HG03442 (cell line): Measurements from ENCODE around the gene LSMEM2.

Experiments used
- ATAC-seq: cut with Tn5 transposase; IDR thresholded peaks from one replicate; pipeline ENCODE4 v1.9.1; 2021; ENCODE audit warnings: mild to moderate bottlenecking, moderate library complexity; ENCODE audit not compliant: unreplicated experiment

The LSMEM2 gene

DNA sequence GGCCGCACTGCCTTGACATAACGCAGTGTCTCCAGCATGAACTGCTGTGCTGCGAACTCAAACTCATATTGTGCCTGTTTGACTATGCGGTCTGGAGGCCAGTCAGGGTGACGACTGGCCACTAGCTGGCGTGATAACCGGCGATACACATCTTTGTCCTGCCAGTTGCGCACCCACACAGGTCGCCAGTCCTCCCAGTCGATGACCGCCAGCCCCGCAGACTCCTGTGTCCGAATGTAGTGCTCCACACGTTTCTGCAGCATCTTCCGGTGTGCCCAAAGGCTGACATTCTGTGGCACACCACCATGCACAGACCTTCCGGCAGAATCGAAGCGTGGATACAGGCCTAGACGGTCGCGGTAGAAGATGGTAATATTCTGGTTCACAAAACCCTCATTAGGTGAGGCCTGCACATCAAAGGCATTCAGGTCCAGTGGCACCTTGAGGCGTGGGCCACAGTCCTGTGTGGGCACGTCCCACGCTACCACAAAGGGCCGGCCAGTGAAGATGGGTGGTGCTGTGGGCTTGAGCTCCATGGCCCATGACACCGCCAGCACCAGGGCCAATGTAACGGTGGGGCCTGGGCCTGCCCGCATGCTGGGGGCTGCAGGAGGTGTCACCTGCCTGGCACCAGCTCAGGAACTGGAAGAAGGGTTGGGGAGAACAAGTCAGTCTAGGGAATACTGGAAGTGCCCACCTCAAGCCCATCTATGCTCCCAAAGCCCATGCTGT is 41.2 kb downstream of the LSMEM2 start:
- no peak for ATAC-seq

DNA sequence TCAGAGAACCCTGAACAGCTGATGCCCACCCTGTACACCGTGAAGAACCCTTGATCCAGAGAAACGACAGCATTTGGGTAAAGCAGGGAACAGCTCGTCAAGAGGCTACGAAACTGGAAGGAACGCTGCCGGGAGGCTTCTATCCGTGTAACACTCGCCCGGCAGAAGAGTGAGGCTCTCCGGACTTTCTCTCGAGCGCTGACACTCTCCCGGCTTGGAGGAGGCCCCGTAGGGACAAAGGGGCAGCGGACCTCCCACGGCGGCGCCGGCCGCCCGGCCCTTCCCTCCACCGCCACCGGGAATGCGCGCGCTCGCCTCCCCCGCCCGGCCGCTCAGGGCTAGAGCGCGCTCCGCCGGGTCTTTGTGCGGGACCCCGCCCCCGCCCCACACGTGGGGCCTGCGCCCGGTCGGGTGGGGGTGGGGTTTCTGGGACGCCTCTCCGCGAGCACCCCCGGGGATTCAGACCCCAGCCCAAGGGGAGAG is 42.0 kb downstream of the LSMEM2 start:
- peak; percentile 44 for ATAC-seq

DNA sequence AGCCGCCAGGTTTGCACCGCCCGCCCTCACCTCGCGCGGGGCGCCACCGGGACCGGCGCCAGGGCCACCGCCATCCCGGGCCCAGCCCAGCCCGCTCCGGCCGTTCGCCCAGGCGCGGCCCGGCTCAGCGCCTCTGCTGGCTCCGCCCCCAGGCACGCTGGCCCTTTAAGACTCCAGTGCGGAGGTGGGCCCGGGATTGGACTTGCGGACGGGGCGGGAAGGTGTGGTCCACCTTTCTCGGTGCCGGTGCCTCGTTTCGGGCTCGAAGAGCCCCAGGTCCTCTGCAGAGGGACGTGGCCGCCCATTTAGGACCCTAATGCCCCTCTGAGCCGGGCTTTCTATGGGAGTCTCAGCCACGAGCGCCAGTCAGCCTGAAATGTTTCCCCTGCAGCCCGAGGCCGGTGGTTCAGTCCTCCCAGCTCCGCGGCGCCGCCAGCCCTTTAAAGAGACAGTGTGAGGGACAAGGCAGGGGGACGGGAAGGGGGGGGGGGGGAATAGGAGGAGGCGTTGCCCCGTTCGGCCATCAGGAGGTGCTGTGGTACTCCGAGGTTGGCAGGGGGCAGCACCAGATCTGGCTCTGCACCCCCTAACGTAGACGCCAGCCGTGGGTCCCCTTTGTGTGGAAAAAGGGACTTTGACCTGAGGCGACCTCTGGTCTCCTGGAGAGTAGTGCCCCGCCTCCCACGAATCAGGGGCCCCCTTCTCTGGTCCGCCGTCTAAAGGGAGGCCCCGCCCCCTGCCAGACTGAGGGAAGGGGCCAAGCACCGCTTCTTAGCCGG is 42.6 kb downstream of the LSMEM2 start:
- ATAC-seq, result peak; percentile 75

DNA sequence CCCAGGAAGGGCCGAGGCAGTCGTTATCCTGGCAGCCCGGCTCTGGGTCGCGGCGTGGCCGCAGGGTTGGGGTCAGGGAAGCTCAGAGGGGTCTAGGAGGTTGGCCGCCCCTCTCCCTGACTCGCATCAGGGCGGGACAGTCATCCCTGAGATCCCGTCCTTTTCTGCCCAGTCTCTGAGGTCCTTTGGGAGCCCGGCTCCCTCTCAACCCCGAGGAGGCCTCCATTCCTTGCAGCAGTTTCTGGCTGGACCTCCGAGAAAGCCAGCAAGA is 43.2 kb downstream of the LSMEM2 start:
- no peak for ATAC-seq

- no peak for ATAC-seq
Measured at GRCh38 chr3:50322386-50323091, 43.7 kb downstream of the LSMEM2 start, which contains the start of gene HYAL2. HYAL2 (minus strand) TSS chr3:50322745; CDS start chr3:50320489, 2,256 bp downstream.

DNA sequence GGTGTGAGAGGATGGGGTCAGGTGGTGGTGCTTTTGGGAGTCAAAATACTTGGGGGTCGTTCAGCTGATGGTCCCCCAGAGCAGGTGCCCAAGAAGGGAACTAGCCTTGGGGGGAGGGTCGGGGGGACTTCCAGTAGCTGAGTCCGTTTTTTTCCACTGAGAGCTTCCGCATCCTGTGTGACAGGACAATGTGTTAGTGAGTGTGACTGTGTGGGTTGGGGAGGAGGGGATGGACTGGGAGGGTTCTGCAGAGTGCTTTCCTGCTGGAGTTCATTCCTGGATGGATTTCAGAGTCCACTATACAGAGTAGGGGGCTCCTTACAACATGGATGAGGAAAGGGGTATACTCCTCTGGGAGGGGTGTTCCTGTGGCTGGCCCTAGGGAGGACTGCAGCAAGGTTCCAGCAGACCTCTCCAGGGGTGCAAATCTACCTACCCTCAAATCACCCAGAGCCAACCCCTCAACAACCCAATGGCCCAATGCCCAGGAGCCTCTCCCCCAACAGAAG is 44.3 kb downstream of the LSMEM2 start:
- no peak for ATAC-seq

- ATAC-seq, result no peak
Measured at GRCh38 chr3:50323614-50324199, 44.8 kb downstream of the LSMEM2 start.

DNA sequence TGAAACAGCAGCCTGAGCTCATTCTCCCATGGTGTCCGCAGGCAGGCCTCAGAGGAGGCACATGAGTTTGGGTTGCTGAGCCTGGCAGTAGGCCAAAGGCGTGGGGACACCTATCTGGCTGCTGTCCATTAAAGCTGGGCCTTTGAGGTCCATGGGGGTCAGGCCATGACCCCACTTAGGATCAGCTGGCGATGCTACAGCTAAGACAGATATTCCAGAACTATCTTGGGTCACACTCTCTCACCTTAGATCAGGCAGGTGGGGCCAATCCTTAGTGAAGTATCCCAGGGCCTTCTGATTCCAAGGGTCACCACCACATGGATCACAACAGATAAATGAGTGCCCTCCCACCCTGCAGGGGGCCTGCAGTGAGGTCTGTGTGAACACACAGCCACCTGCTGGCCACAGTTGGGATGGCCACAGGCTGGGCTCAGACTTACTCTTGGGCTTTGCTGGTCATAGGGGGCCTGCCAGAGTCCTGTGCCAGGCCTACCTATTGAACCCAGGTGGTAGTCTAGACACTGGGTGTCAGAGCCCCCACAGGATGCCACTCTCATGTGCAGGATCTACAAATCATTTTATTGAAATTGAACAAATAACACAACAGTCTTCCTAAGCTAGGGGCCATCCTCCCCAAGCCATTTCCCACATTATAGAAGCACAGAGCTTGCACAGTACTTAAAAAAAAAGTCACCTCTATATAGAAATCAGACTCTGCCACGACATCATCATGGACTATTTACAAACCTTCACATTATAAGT is 45.6 kb downstream of the LSMEM2 start:
- ATAC-seq, result no peak

- ATAC-seq, result no peak
Measured at GRCh38 chr3:50325113-50325480, 46.2 kb downstream of the LSMEM2 start.

GRCh38 chr3:50325497-50326181 is 46.8 kb downstream of the LSMEM2 start:
- no peak for ATAC-seq

DNA sequence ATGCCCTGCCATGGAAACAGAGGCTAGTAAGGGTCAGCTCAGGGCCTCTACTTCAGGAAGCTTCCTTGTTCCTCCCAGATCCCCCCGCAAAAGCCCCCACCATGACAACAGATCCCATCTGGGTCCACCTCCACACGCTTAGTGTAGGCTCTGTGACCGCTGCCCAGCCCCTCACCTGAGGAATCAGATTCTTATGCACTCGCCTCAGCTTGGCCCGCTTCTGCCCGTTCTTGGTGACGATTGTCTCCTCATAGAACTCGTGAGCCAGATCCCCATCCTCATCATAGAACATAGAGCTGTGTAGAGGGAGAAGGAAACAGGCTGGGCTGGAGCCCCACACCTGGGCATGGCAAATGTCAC is 47.3 kb downstream of the LSMEM2 start:
- ATAC-seq, result no peak

DNA sequence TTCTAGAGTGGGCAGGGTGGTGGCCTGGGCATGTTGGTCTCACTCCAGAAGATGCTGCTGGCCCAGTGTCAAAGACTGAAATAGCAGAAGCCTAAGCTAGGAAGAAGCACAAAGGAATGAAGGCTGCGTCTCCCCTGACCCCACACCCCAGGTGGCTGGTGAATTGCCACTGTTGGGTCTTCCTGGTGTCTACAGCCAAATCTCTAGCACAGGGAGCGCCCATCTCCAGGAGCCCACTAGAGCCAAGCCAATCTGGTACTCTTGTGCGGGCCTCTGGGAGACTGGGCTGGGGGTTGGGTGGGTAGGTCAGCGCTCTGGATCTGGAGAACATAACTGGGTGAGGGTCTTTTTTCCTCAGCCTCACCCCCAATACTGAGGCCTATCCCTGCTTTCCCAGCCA is 48.2 kb downstream of the LSMEM2 start:
- ATAC-seq, result no peak

DNA sequence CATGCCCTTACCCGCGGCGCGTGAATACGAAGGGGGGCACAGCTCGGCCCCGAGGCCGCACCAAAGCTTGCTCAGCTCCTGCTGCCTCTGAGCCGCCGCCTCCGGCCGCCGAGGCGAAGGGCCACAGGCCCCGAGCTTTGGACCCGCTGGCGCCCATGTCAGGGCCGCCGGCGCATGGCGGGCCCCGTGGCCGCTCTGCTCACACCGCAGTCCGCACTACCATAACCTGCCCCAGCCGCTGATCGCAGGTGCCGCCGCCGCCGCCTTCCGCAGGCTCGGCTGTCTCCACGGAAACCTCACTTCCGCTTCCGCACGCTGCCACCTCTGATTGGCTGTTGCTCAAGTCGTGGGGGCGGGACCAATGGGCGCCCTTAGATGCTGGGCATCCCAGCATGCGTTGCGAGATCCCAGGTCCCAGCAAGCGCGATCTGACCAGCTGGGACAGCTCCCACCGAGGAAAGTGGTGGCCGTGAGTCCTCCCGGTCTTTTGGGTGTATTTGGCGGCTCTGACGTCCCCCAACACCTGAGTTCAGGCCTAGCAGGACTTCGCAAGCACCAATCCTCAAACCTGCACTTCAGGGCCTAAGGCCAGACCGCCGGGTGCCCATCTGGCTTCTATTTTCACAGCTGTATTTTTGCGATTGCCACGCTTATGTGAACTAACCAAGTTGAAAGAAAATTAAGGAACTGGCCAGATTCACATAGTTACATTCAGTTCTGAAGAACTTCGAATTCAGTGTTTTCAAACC is 49.2 kb downstream of the LSMEM2 start, which contains the start of gene TUSC2:
Gene TUSC2, minus strand, starts transcription at position 281 of the 749 bp plus-strand sequence. Its CDS starts 124 bp downstream, at position 157.
- ATAC-seq, result peak; percentile 87

- no peak for ATAC-seq
Measured at GRCh38 chr3:50330330-50330729, 51.4 kb downstream of the LSMEM2 start.

DNA sequence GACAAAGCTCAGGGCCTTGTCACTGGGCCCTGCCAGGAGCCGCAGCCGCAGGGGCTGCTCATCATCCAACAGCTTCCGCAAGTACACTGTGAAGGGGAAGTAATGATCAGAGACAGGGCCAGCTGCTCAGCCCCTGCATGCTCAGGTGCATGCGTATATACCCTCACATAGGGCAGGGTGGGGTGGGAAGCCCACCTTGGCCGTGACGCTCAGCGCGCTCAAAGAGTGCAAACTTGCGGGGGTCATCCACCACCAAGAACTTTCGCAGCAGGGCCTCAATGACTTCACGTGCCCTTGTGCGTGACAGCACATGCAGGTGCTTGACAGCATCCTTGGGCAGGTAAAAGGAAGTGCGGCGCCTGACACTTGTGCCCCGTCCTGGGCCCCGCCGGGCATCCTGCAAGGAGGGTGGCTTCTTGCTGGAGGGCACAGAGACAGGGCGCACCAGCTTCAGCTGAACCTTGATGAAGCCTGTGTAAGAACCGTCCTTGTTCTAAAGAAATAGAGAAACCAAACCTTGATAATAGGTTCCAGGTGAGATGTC is 52.5 kb downstream of the LSMEM2 start:
- ATAC-seq, result no peak

DNA sequence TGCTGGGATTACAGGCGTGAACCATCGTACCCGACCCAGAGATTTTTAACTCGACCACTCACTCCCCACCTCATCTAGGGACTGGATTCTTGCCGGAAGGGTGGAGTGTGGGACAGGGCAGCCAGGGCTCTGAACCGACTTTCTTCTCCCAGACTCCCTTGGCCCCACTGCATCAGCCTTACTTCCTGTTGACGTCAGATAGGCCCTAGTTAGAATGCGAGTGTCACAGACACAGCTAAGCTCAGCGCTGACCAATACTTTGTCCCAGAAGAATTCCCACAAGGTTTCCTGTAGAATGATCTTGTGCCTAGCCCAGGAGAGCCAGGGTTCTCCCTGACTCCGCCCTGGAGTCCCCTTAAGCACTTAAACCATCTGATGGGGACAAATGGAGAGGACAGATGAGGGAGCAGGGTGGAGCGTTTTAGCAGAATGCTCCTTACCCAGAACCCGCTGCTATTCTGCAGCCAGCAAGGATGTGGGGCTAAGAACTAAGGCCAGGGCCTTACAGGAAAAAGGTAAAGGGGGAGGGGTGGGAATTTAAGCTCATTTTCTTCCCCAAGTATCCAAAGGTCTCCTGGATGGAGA is 54.9 kb downstream of the LSMEM2 start:
- no peak for ATAC-seq

- no peak for ATAC-seq
Measured at GRCh38 chr3:50334339-50335075, 55.6 kb downstream of the LSMEM2 start.
